ENCODE measurements around the gene MECP2. TPM values are rescaled to one million over a fixed set of nuclear protein-coding genes. Genes with fewer than 3 reads are reported as not detected.

MECP2 gene
- total RNA-seq, 2 experiments from 2014 or later = 63.7 to 65.1 TPM

DNA sequence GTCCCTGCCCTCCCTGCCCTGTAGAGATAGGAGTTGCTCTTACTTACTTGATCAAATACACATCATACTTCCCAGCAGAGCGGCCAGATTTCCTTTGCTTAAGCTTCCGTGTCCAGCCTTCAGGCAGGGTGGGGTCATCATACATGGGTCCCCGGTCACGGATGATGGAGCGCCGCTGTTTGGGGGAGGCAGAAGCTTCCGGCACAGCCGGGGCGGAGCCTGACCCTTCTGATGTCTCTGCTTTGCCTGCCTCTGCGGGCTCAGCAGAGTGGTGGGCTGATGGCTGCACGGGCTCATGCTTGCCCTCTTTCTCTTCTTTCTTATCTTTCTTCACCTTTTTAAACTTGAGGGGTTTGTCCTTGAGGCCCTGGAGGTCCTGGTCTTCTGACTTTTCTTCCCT lies 65.4 kb downstream of the MECP2 start:
- Mint-ChIP-seq H3K9me3 (no peaks in the 10 kb centered on the region), H3K36me3 (ENCODE audit: low read depth) (peaks cover 12% of the 10 kb centered on the region), H3K27me3 (no peaks in the 10 kb centered on the region), H3K27ac (peak overlapping the region; percentile 14), H3K4me3 (no peak overlapping the region), H3K4me1 (ENCODE audit: low read depth) (peaks cover 7% of the 10 kb centered on the region)
- TF ChIP-seq, protein P1, sequence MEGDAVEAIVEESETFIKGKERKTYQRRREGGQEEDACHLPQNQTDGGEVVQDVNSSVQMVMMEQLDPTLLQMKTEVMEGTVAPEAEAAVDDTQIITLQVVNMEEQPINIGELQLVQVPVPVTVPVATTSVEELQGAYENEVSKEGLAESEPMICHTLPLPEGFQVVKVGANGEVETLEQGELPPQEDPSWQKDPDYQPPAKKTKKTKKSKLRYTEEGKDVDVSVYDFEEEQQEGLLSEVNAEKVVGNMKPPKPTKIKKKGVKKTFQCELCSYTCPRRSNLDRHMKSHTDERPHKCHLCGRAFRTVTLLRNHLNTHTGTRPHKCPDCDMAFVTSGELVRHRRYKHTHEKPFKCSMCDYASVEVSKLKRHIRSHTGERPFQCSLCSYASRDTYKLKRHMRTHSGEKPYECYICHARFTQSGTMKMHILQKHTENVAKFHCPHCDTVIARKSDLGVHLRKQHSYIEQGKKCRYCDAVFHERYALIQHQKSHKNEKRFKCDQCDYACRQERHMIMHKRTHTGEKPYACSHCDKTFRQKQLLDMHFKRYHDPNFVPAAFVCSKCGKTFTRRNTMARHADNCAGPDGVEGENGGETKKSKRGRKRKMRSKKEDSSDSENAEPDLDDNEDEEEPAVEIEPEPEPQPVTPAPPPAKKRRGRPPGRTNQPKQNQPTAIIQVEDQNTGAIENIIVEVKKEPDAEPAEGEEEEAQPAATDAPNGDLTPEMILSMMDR (IDR thresholded peaks at IDR 0.05) = no peak
- ATAC-seq (no peak), DNase-seq (no peak)
- intact Hi-C loops (cut with micrococcal nuclease) = no loop called here
- ChIA-PET POLR2A (no interaction called here), CTCF (no interaction called here)

DNA sequence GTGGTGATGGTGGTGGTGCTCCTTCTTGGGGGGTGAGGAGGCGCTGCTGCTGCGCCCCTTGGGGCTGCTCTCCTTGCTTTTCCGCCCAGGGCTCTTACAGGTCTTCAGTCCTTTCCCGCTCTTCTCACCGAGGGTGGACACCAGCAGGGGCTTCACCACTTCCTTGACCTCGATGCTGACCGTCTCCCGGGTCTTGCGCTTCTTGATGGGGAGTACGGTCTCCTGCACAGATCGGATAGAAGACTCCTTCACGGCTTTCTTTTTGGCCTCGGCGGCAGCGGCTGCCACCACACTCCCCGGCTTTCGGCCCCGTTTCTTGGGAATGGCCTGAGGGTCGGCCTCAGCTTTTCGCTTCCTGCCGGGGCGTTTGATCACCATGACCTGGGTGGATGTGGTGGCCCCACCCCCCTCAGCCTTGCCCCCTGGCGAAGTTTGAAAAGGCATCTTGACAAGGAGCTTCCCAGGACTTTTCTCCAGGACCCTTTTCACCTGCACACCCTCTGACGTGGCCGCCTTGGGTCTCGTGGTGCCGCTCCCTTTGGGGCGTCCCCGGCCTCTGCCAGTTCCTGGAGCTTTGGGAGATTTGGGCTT lies 66.7 kb downstream of the MECP2 start:
- TF ChIP-seq, protein P1 (IDR thresholded peaks at IDR 0.05) = no peak
- Mint-ChIP-seq H3K4me1 (ENCODE audit: low read depth) (no peaks in the 10 kb centered on the region), H3K27ac (no peak overlapping the region), H3K9me3 (no peaks in the 10 kb centered on the region), H3K36me3 (ENCODE audit: low read depth) (peaks cover 9% of the 10 kb centered on the region), H3K27me3 (no peaks in the 10 kb centered on the region), H3K4me3 (no peak overlapping the region)
- POLR2A ChIA-PET = interaction anchor here (1.5 kb wide), 1 partner anchor 11 kb away, joined by 6 read pairs; the partner anchor contains the start of gene IRAK1
- no peak for DNase-seq
- ATAC-seq = no peak
- CTCF ChIA-PET = interaction anchor here (0.9 kb wide), 1 partner anchor 40 kb away, joined by 3 read pairs; no protein-coding TSS in a partner anchor
- intact Hi-C loops (cut with micrococcal nuclease) = no loop called here

DNA sequence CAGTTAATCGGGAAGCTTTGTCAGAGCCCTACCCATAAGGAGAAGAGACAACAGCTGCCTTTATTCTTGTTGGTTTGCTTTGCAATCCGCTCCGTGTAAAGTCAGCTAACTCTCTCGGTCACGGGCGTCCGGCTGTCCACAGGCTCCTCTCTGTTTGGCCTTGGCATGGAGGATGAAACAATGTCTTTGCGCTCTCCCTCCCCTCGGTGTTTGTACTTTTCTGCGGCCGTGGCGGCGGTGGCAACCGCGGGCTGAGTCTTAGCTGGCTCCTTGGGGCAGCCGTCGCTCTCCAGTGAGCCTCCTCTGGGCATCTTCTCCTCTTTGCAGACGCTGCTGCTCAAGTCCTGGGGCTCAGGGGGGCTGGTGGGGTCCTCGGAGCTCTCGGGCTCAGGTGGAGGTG lies 67.3 kb downstream of the MECP2 start:
- POLR2A ChIA-PET = interaction anchor here (1.5 kb wide), 1 partner anchor 10 kb away, joined by 6 read pairs; the partner anchor contains the start of gene IRAK1
- Mint-ChIP-seq H3K4me1 (ENCODE audit: low read depth) (no peaks in the 10 kb centered on the region), H3K4me3 (no peak overlapping the region), H3K36me3 (ENCODE audit: low read depth) (peaks cover 9% of the 10 kb centered on the region), H3K9me3 (no peaks in the 10 kb centered on the region), H3K27ac (no peak overlapping the region), H3K27me3 (no peaks in the 10 kb centered on the region)
- DNase-seq (no peak), ATAC-seq (no peak)
- intact Hi-C loops (cut with micrococcal nuclease) = no loop called here
- TF ChIP-seq, protein P1 (IDR thresholded peaks at IDR 0.05) = no peak
- CTCF ChIA-PET = interaction anchor here (0.9 kb wide), 2 partner anchors 16 to 41 kb away, joined by 3 read pairs; no protein-coding TSS in a partner anchor

DNA sequence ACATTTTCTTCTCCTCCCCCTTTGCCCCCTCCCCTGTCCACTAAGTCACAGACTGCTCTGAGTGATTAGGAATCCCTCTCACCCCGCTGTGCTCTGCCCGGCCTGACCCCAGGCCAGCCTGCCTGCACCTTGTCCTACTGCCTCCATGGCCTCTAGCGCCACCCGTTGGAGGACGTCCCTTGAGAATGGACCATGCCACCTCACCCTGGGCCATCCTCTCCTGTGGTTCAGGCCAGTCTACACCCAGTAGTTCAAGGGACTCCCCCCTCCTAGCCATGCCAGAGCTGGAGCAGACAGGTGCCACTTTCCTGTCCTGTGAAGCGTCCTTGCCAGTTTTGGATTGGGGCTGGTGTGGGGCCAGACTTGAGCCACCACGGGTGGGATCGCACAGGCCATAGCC lies 68.1 kb downstream of the MECP2 start:
- Mint-ChIP-seq H3K27ac (no peak overlapping the region), H3K9me3 (no peaks in the 10 kb centered on the region)
- no peak for ATAC-seq

More for the DNA sequence above, 68.1 kb downstream of the MECP2 start:
- peaks cover 6% of the 10 kb centered on the region for H3K36me3 Mint-ChIP-seq (ENCODE audit: low read depth)
- intact Hi-C loops (cut with micrococcal nuclease) = no loop called here
- no peaks in the 10 kb centered on the region for H3K27me3 Mint-ChIP-seq
- TF ChIP-seq, protein P1 (IDR thresholded peaks at IDR 0.05) = no peak
- POLR2A ChIA-PET = no interaction called here
- H3K4me3 Mint-ChIP-seq = no peak overlapping the region
- peak; percentile 20 for DNase-seq
- CTCF ChIA-PET = interaction anchor here (0.9 kb wide), 1 partner anchor 16 kb away, joined by 3 read pairs; no protein-coding TSS in a partner anchor
- no peaks in the 10 kb centered on the region for H3K4me1 Mint-ChIP-seq (ENCODE audit: low read depth)
